Activated CD8-positive, alpha-beta T cell treated with anti-CD3 and anti-CD28 coated beads for 36 hours (primary cell): ENCODE data around the gene BTN1A1. TPM values are rescaled to one million over a fixed set of nuclear protein-coding genes. Genes with fewer than 3 reads are reported as not detected.

Experiments used
- ATAC-seq: fragments of 200-7000 bp; cut with Tn5 transposase; one replicate; pipeline ENCODE4 v1.10.0; 2021; ENCODE audit warnings: mild to moderate bottlenecking, moderate library complexity
- CTCF ChIA-PET: fragments of 350-600 bp; sonication (Branson Sonifier 250); formaldehyde crosslinking; loops from one replicate; lab custom pipeline; 2021; ENCODE audit warnings: antibody characterized with exemption; lab: Charles Lee
- POLR2A ChIA-PET: fragments of 350-600 bp; sonication (Branson Sonifier 250); formaldehyde crosslinking; loops from one replicate; lab custom pipeline; 2021; ENCODE audit warnings: antibody characterized with exemption; lab: Charles Lee
- DNase-seq: peaks from one replicate; pipeline ENCODE4 v3.0.0-alpha.2; 2020
- H3K27ac Mint-ChIP-seq: one replicate; pipeline ENCODE4 v1.8.0; 2021; ENCODE audit warnings: mild to moderate bottlenecking, mixed read lengths
- H3K27me3 Mint-ChIP-seq: one replicate; pipeline ENCODE4 v1.8.0; 2021; ENCODE audit warnings: mixed read lengths
- H3K36me3 Mint-ChIP-seq: one replicate; pipeline ENCODE4 v1.8.0; 2021; ENCODE audit warnings: low read depth, mixed read lengths
- H3K4me1 Mint-ChIP-seq: one replicate; pipeline ENCODE4 v1.8.0; 2021; ENCODE audit warnings: low read depth, mixed read lengths
- H3K4me3 Mint-ChIP-seq: one replicate; pipeline ENCODE4 v1.8.0; 2021; ENCODE audit warnings: mild to moderate bottlenecking, moderate library complexity, mixed read lengths
- H3K9me3 Mint-ChIP-seq: one replicate; pipeline ENCODE4 v1.8.0; 2021; ENCODE audit warnings: mixed read lengths
- CTCF ChIP-seq: fragments of 200-600 bp; IDR thresholded peaks from one replicate; pipeline ENCODE4 v1.8.0; 2022; ENCODE audit warnings: antibody characterized with exemption, mild to moderate bottlenecking
- intact Hi-C: fragments of 100-400 bp; cut with micrococcal nuclease; formaldehyde crosslinking; loops from one replicate; pipeline ENCODE4 v1.10.0; 2022
- total RNA-seq, 2 experiments: library from RNA; stranded (reverse); gene quantifications; one replicate each; pipeline ENCODE4 v1.2.3, GENCODE V29; 2021

The BTN1A1 gene
- total RNA-seq, 2 experiments from 2014 or later, result 0.11 TPM; not detected in 1

DNA sequence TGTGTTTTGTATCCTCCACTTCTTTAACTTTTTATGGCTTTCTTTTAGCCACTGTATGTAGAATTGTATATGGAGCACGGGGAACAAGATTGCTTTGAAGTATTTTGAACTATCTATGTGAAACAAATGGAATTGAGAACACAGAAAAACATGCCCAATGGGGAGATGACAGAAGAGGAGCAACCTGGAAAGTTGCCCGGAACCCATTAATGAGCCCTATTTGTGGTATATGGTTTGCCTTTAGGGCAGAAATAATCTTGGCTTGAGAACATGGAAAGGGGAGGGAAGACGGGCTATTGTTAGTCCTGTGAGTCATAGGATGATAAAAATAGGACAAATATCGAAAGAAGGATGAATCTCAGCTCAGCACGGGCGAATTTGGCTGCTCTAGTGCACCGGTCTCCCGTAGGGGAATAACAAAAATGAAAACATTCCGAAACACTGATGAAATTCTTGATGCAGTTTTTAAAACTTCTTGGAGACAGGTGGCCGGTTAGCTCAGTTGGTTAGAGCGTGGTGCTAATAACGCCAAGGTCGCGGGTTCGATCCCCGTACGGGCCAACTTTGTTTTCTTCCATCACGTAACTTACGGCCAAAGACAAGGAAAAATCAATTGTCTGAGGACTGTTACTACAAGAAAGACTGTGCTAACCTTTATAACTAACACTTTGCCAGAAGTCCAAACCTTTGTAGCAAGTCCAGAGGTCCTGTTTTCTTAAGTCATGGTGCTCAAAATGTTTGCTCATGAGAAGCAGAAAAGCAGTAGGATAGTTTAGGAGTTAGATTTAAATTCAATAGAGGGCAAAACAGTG lies 53.7 kb downstream of the BTN1A1 start:
- peaks cover 20% of the 10 kb centered on the region for H3K4me1 Mint-ChIP-seq
- TF ChIP-seq CTCF, result no peak
- CTCF ChIA-PET, result interaction anchor here (0.6 to 5.5 kb wide), 10 partner anchors 12 to 225 kb away, joined by 3 to 22 read pairs (median 7); partner anchors contain the start of genes ABT1 and HMGN4
- H3K27ac Mint-ChIP-seq, result no peak overlapping the region
- H3K4me3 Mint-ChIP-seq, result no peak overlapping the region
- intact Hi-C loops, result loop anchor here (1.0 to 5.0 kb wide), 4 partner anchors 17 to 242 kb away; no protein-coding TSS in a partner anchor
- POLR2A ChIA-PET, result interaction anchor here (0.5 to 3.2 kb wide), 6 partner anchors 16 to 231 kb away, joined by 3 to 14 read pairs (median 4); partner anchors contain the start of gene HMGN4
- no peaks in the 10 kb centered on the region for H3K9me3 Mint-ChIP-seq
- no peaks in the 10 kb centered on the region for H3K36me3 Mint-ChIP-seq
- DNase-seq, result peak; percentile 92
- ATAC-seq, result peak; percentile 50
- H3K27me3 Mint-ChIP-seq, result no peaks in the 10 kb centered on the region

GRCh38 chr6:26554447-26554696 lies 54.3 kb downstream of the BTN1A1 start:
- ATAC-seq, result no peak
- intact Hi-C loops, result loop anchor here (1.0 to 5.0 kb wide), 3 partner anchors 18 to 242 kb away; no protein-coding TSS in a partner anchor
- no peak for TF ChIP-seq CTCF
- peaks cover 20% of the 10 kb centered on the region for H3K4me1 Mint-ChIP-seq
- no peak for DNase-seq
- ChIA-PET CTCF (interaction anchor here (1.2 to 5.5 kb wide), 9 partner anchors 13 to 225 kb away, joined by 3 to 22 read pairs (median 7); partner anchors contain the start of genes ABT1 and HMGN4), POLR2A (interaction anchor here (0.7 to 3.2 kb wide), 4 partner anchors 17 to 231 kb away, joined by 3 to 14 read pairs (median 4); partner anchors contain the start of gene HMGN4)
- H3K4me3 Mint-ChIP-seq, result no peak overlapping the region
- H3K36me3 Mint-ChIP-seq, result no peaks in the 10 kb centered on the region
- no peak overlapping the region for H3K27ac Mint-ChIP-seq
- no peaks in the 10 kb centered on the region for H3K9me3 Mint-ChIP-seq
- no peaks in the 10 kb centered on the region for H3K27me3 Mint-ChIP-seq

DNA sequence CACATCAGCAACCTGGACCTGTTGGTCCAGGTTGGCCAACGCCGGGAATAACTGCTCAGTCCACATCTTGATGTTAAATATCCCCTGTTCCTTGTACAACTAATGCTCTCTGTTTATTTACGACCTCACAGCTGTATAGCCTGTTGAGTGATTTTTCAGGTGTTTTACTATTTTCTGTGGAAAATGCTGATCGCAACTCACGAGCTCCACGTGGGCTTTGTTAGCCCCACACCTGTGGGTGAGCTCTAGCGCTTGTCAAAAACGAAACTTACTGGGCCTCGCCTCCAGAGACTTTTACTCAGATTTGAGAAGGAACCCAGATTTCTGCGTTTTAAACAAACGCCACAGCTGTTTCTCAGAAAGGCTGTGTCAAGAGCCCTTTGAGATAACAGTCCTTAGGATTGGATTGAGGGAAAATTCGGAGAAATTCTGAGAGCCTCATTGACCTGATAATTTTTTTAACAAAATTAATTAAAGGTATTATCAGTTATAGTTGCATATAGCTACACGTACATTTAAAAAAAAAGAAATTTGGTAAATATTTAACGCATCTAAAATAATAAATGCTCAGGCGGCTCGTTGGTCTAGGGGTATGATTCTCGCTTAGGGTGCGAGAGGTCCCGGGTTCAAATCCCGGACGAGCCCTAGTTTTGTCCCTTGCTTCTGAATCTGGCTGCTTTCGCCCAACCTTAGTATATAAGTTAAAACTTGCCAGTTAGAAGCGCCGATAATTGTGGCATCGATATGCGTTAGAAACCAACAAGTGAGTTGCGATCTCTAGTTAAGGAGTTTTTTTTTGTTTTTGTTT lies 54.8 kb downstream of the BTN1A1 start:
- POLR2A ChIA-PET, result interaction anchor here (0.6 to 3.2 kb wide), 4 partner anchors 14 to 269 kb away, joined by 3 to 14 read pairs (median 5); partner anchors contain the start of gene HMGN4
- H3K4me3 Mint-ChIP-seq, result no peak overlapping the region
- TF ChIP-seq CTCF, result no peak
- intact Hi-C loops, result loop anchor here (1.0 to 5.0 kb wide), 3 partner anchors 17 to 243 kb away; no protein-coding TSS in a partner anchor
- no peaks in the 10 kb centered on the region for H3K9me3 Mint-ChIP-seq
- peak; percentile 28 for ATAC-seq
- no peaks in the 10 kb centered on the region for H3K36me3 Mint-ChIP-seq
- peaks cover 18% of the 10 kb centered on the region for H3K4me1 Mint-ChIP-seq
- no peaks in the 10 kb centered on the region for H3K27me3 Mint-ChIP-seq
- H3K27ac Mint-ChIP-seq, result no peak overlapping the region
- peak; percentile 80 for DNase-seq
- CTCF ChIA-PET, result interaction anchor here (0.8 to 5.5 kb wide), 7 partner anchors 17 to 226 kb away, joined by 3 to 22 read pairs (median 5); partner anchors contain the start of gene ABT1

DNA sequence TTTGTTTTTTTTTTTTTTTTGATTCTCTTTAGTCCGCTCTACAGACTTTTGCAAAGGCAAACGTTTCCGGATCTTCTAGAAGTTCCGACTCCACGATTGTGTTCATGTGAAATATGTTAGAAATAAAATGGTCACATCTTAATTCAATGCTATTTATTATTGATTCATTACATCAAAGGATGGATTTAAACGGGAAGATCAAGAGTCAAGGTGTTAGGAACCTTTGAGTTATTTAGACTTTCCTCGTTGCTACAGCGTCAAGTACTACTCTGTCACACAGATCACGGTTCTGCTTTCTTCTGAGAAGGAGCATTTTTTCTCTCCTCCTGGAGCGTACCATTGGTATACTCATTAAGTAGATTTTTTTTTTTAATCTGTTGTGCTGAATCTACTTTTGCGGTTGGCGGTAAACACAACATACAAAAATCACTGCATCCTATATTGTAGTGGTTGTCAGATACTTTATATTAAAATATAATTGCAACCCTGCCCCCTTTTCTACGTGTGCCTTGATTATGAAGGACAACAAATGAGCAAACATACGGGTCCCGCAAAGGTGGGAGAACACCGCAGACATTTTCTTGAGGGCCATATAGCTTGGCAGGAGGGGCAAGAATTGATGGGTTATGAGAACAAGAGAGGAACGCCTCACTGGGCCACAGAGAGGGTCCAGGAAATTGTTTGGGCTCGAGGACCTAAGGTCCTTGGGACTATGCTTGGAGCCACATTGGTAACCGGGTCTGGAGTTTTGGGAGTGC lies 55.6 kb downstream of the BTN1A1 start:
- DNase-seq (no peak), ATAC-seq (no peak)
- POLR2A ChIA-PET, result interaction anchor here (0.8 to 3.2 kb wide), 5 partner anchors 13 to 233 kb away, joined by 3 to 14 read pairs (median 4); partner anchors contain the start of gene HMGN4
- intact Hi-C loops, result no loop called here
- peak overlapping the region; percentile 37 for H3K4me3 Mint-ChIP-seq
- no peaks in the 10 kb centered on the region for H3K27me3 Mint-ChIP-seq
- peak overlapping the region; percentile 71 for H3K27ac Mint-ChIP-seq
- CTCF ChIA-PET, result interaction anchor here (0.8 to 5.5 kb wide), 9 partner anchors 14 to 1241 kb away, joined by 3 to 22 read pairs (median 4); partner anchors contain the start of gene ABT1
- peaks cover 12% of the 10 kb centered on the region for H3K4me1 Mint-ChIP-seq
- no peak for TF ChIP-seq CTCF
- no peaks in the 10 kb centered on the region for H3K9me3 Mint-ChIP-seq
- H3K36me3 Mint-ChIP-seq, result no peaks in the 10 kb centered on the region
